Caki2 (cell line): ENCODE measurements around the gene SERPIND1. TPM values are rescaled to one million over a fixed set of nuclear protein-coding genes. Genes with fewer than 3 reads are reported as not detected.
"Not testable (repeated sequence)": the region's sequence is repeated elsewhere in the genome, so short reads cannot be mapped to it uniquely, and the experiment has no call there.

Experiments
- DNase-seq: peaks from one replicate; pipeline ENCODE4 v3.0.0-alpha.2; 2015; ENCODE audit warnings: low read depth
- in situ Hi-C: cut with HindIII; loops from 2 replicates; pipeline ENCODE4 v1.10.0; 2016; ENCODE audit warnings: low sequenced_read_pairs, low pct_unique_long_range_greater_than_20kb, mixed read lengths
- total RNA-seq: library from RNA; depleted of rRNA; stranded (reverse); fragments of >200 nt; shearing (Covaris generic); gene quantifications from 2 replicates; pipeline ENCODE4 v1.2.3, GENCODE V29; 2014; ENCODE audit warnings: low replicate concordance; rRNA removed

SERPIND1 gene
- total RNA-seq, 1 experiment from 2014 or later = not detected

DNA sequence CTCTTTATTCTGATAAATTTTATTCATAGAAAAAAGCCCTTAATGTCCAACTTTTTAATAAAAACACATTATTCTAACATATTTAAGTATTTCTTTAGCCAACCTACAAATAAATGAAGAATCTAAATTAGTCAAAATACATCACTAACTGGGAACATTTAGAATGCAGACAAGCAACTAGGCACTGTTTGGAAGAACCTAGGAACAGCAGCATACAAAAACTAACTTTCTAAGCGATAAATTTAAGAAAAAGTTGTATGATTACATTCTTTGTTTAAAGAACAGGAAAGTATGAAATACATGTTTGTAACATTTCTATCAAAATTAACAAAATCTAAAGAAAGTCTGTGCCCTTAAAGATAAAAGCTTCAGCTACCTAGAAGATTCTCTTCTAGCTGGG is 49.4 kb downstream of the SERPIND1 start:
- in situ Hi-C loops = no loop called here
- no peak for DNase-seq

DNA sequence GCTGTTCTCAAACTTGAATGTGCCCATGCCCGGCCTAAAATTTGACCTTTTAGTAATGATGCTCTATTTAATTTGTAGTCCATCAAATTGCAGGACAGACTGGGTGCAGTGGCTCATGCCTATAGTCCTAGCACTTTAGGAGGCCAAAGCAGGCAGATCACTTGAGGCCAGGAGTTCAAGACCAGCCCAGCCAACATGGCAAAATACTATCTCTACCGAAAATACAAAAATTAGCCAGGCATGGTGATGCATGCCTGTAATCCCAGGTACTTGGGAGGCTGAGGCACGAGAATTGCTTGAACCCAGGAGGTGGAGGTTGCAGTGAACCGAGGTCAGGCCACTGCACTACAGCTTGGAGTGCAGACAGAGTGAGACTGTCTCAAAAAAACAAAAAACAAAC is 51.3 kb downstream of the SERPIND1 start:
- DNase-seq, in situ Hi-C loops: not testable (repeated sequence)

DNA sequence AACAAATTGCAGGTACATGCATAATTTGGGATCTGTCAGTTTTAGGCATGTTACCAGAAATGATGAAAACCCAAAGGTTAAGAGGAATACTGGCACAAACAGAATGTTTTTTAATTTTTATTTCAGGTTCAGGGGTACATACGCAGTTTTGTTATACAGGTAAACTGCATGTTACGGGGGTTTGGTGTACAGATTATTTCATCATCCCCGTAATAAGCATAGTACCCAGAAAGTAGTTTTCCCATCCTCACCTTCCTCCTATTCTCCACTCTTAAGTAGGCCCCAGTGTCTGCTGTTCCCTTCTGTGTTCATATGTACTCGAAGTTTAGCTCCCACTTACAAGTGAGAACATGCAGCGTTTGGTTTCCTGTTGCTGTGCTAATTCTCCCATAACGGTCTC is 51.7 kb downstream of the SERPIND1 start:
- in situ Hi-C loops = no loop called here
- DNase-seq = no peak

DNA sequence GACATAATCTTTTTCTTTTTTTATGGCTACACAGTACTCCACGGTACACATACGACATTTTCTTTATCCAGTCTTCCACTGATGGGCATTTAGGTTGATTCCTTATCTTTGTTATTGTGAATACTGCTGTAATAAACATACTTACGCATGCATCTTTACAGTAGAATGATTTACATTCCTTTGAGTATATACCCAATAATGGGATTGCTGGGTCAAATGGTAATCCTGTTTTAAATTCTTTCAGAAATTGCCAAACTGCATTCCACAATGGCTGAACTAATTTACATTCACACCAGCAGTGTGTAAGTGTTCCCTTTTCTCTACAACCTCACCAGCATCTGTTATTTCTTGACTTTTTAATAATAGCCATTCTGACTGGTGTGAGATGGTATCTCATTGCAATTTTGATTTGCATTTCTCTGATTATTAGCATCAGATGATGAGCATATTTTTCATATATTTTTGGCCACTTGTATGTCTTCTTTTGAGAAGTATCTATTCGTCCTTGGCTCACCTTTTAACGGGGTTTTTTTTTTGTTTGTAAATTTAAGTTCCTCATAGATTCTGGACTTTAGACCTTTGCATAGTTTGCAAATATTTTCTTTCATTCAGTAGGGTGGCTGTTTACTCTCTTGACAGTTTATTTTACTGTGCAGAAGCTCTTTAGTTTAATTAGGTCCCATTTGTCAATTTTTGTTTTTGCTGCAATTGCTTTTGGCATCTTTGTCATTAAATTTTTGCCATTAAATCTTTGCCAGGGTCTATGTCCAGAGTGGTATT is 52.6 kb downstream of the SERPIND1 start:
- in situ Hi-C loops, DNase-seq: not testable (repeated sequence)

DNA sequence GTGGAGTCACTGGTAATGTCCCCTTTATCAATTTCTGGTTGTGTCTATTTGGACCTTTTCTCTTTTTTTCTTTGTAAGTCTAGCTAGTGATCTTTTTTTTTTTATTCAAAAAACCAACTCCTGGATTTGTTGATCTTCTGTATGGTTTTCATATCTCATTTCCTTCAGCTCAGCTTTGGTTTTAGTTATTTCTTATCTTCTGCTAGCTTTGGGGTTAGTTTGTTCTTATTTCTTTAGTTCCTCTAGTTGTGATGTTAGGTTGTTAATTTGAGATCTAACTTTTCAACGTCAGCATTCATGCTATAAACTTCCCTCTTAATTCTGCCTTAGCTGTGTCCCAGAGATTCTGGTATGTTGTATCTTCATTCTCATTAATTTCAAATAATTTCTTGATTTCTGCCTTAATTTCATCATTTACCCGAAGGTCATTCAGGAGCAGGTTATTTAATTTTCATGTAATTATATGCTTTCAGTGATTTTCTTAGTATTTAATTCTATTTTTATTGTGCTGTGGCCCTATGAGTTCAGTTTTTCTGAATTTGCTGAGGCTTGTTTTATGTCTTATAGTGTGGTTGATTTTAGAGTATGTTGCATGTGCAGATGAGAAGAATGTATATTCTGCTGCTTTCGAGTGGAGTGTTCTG is 55.7 kb downstream of the SERPIND1 start:
- no peak for DNase-seq
- in situ Hi-C loops = no loop called here

DNA sequence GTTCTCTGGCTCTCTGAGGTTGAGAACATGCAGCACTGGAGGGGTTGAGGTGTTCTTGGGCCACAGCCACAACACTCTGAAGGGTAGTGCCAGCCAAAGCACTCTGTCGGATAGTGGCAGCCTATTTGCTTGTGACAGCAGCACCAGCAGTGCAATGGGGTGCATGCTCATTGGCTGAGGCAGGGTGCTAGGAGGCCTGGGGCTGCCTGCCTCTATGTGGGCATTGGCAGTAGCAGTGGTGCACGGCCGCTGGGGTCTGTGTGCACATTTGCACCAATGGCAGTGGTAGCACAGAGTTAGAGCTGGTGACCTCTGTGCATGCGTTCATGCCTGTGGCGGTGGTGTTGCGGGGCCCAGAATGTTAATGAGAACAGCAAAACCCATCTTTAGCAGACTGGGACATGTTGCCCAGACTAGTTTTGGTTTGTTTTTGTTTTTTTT is 59.3 kb downstream of the SERPIND1 start:
- in situ Hi-C loops = no loop called here
- no peak for DNase-seq

DNA sequence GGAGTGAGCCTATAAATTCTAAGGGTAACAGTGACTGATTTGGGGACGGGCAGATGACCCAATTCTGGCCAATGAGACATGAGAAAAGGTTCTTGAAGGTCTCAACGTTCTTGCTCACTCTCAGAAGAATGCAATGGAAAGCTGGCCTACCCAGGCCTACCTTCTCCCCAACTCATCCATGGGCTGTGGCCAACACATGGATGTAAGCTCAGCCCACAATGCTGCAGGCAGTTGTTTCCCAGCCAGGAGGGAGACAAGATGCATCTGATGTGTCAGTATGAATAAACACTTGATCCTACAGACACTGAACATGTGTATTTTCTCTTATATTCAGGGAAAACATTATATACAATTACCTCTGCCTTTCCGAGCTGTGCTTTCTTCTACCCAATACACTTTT is 60.3 kb downstream of the SERPIND1 start:
- in situ Hi-C loops = no loop called here
- no peak for DNase-seq

DNA sequence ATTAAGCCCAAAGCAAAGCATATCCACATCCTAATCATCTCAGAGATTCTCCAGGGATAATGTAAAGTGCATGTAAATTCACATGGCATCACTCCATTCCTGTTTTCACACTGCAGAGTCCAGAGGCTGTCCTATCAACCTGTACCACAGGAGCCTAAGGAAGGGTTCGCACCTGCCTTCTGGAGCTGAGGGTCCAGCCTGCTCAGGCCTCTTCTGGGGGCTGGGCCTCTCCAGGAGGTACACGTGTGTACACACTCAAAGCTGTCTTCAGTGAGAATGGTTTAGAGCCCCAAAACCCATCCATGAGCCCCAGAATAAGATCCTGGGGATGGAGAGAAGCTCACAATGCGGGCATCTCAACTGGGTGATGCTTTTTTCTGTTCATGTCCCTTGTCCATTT is 60.8 kb downstream of the SERPIND1 start:
- in situ Hi-C loops = no loop called here
- DNase-seq = no peak

Other genes starting within 250 kb of the SERPIND1 start
- gene PI4KA, start 84.7 kb downstream of the SERPIND1 start, total RNA-seq = 29.9 and 38.0 TPM in 2 replicates
- gene SNAP29, start 84.9 kb downstream of the SERPIND1 start, total RNA-seq = 6.9 and 9.6 TPM in 2 replicates
- 25.5 and 30.6 TPM in 2 replicates for gene CRKL, start 143.3 kb downstream of the SERPIND1 start, total RNA-seq
- gene AIFM3, start 193.1 kb downstream of the SERPIND1 start, total RNA-seq = 9.6 and 10.9 TPM in 2 replicates
- gene LZTR1, start 208.2 kb downstream of the SERPIND1 start, total RNA-seq = 27.5 and 50.7 TPM in 2 replicates
- gene THAP7, start 228.0 kb downstream of the SERPIND1 start, total RNA-seq = 55.0 and 75.9 TPM in 2 replicates
- gene P2RX6, start 241.1 kb downstream of the SERPIND1 start, total RNA-seq = 8.6 and 9.2 TPM in 2 replicates